Measurements from ENCODE around the gene SLC10A3.
"Not testable (repeated sequence)": the region's sequence is repeated elsewhere in the genome, so short reads cannot be mapped to it uniquely, and the experiment has no call there.

SLC10A3 gene

GRCh38 chrX:154508384-154508745 is 17.9 kb upstream of the SLC10A3 start:
- no peak for DNase-seq (ENCODE audit: low read depth)

DNA sequence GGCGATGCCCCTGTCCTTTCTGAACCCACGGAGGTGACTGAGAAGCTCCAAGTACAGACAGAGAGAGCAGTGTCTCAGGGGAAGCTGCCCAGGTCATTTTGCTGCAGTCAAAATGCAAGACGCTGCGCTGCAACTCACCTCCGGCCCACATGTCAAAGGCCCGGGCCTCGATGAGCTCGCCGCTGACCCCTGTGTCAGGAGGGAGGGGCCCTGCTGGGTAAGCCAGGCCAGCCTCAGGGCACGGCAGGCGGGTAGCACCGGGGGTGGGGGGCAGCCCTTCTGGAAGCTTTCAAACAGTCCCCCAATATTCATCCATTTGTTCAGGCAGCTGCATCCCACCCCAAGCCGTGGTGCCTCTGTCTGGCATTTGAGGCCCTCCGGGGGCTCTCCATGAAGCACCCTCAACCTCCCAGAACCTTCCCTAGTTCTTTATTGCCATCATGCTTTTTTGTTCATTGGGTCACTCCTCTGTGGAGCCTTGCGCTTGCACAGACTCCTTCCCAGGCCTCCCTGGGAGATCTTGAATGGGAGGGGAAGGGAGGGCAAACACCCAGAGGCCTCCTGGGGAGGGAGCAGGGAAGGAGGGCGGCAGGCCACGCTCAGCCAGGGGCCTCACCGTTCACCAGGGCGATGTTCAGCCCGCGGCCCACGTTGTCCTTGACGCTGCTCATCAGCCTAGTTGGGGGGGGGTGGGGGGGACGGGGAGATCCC is 17.4 kb upstream of the SLC10A3 start:
- DNase-seq (ENCODE audit: low read depth): no peak

DNA sequence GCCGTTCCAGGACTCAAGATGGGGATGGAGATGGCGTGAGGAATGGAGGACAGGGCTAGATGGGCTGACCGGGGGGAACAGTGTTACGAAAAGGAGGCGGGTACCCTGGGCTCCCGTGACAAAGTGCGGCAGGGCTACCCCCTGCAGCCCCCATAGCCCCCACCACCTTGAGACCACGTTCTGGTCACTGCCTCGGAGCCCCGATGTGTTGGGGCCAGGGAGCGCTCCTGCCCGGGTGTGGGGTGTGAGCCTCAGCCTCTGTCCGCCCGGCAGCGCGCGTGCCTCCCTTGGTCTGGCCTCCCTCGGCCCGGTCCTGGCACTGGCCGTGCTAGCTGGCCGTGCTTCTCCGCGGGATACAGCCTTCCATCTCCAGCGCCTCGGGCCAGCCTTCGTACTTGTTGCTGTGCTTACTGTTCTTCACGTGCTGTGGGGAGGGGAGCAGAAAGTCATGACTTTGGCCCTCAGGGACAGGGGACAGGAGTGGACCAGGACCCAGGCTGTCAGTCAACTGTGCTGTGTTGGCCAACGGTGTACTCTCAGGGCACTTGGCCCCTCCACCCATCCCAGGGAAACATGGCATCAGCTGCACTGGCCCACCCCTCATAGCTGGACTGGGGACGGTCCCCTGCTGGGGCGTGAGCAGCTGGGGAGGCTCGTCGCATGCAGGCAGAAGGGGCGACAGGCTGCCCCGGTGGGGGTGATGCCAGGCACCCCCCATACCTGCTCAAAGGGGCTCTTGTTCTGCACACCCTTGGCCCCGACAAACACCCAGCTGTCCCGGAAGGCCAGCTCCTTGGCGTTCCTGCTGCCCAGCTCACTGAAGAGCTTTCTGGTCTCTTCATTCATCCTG is 16.3 kb upstream of the SLC10A3 start:
- DNase-seq (ENCODE audit: low read depth): no peak

DNA sequence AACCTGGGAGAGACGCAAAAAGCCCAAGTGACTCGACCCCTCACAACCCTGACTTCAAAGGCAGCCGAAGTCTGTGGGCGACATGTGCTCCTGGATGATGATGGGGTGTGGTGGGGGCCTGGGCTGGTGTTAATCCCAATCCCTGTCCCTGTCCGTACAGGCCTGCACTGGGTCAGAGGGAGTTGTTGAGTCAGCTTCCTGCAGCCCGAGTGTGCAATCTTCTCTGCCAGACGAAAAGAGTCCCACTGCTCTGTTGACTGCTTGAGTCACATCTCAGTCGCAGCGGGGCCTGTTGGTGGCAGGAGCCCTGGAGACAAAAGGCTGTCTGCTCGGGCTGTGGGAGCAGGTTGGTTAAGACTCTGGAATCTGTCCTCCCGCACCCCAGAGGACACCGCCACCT is 15.3 kb upstream of the SLC10A3 start:
- DNase-seq (ENCODE audit: low read depth): no peak

- no peak for DNase-seq (ENCODE audit: low read depth)
These were observed 12.6 kb upstream of the SLC10A3 start for GRCh38 chrX:154502989-154503388.

DNA sequence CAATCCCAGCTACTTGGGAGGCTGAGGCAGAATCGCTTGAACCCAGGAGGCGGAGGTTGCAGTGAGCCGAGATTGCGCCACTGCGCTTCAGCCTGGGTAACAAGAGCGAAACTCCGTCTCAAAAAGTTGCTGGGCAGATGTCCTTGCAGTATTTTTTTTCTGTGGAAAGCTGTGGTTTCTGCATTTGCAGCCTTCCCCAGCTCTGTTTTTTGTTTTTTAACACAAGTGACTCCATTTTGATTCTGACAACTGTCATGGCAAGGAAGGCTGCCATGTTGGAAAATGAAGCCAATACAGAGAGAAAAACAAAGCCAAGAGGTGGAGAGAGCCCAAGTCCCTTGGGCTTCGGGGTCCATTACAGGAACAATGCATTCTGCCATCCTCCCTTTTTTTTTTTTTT is 11.7 kb upstream of the SLC10A3 start:
- no peak for DNase-seq (ENCODE audit: low read depth)

DNA sequence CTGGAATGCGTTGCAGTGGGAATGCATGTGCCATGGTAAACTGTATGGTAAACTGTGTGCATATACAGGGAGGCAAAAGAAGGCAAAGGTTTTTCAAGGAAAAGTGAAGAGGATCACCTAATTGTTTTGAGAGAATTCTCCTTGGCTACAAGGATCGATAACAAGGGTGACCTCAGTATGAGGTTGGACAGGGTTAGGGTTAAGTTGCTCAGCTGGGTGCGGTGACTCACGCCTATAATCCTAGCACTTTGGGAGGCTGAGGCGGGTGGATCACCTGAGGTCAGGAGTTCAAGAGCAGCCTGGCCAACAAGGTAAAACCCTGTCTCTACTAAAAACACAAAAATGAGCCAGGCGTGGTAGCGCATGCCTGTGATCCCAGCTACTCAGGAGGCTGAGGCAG is 11.0 kb upstream of the SLC10A3 start:
- DNase-seq (ENCODE audit: low read depth): not testable (repeated sequence)

DNA sequence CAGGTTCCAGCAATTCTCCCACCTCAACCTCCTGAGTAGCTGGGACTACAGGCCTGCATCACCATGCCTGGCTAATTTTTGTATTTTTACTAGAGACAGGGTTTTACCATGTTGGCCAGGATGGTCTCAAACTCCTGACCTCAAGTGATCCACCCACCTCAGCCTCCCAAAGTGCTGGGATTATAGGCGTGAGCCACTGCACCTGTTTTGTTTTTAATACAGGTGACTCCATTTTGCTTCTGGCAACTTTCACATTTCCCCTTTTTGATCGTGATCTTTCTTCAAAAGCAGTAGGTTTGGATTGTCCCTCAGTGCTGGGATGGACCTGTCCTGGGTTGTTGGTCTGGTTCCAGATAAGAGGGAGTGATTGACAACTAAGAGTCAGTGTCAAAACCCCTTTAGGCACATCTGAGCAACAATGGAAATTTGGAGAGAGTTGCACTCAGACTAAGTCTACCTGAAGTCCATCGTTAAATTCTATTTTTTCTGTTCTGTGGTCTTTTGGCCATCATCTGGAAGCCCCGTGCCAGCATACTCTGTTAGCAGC is 6.2 kb upstream of the SLC10A3 start:
- DNase-seq (ENCODE audit: low read depth): not testable (repeated sequence)

DNA sequence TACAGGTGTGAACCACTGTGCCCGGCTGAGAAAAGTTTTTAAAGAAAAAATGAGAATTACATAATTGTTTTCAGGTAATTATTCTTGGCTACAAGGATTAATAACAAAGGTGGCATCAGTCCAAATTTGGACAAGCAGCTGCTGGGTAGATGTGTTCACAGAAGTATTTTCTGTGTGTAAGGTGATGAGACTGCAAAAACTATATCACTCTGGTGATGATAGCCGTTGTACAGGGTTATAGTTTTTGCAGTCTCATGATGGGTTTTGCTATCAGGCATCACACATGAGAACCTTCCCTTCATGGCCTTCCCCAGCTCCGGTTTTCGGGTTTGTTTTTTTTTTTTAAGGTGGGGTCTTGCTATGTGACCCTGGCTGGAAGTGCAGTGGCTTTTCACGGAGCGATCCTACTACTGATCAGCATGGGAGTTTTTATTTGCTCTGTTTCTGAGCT is 5.1 kb upstream of the SLC10A3 start:
- no peak for DNase-seq (ENCODE audit: low read depth)

DNA sequence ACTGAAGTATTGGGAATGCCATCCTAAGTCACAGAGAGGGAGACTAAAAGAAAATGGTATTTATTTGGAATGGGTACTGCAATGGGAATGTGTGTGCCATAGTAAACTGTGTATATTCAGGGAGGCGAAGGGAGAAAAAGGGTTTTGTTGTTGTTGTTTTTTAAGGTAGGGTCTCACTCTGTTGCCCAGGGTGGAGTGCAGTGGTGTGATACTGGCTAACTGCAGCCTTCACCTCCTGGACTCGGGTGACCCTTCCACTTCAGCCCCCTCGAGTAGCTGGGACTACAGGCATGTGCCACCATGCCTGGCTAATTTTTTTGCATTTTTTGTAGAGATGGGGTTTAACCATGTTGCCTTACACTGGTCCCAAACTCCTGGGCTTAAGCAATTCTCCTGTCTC is 4.3 kb upstream of the SLC10A3 start:
- DNase-seq (ENCODE audit: low read depth): no peak

DNA sequence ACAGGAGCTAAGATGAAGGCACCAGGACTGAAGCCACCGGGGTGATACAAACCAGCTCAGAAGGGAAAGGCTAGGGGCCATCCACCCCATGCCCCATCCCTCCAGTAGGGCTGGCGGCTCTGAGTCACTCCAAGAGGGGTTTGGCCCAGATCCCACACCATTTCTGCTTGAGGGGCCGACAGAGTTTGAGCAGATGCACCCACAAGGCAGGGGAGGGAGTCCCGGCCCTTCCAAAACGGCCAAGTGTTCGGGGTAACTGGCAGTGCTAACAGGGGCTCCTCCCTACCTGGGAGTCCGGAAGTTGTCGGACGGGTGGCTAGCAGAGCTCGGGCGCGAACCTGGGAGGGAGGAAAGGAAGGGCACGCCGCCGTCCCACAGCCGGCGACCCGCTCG is 412 bp downstream of the SLC10A3 start:
- DNase-seq (ENCODE audit: low read depth): peak; percentile 38

- DNase-seq (ENCODE audit: low read depth): no peak
These were observed 1.2 kb downstream of the SLC10A3 start for GRCh38 chrX:154489182-154489581.

DNA sequence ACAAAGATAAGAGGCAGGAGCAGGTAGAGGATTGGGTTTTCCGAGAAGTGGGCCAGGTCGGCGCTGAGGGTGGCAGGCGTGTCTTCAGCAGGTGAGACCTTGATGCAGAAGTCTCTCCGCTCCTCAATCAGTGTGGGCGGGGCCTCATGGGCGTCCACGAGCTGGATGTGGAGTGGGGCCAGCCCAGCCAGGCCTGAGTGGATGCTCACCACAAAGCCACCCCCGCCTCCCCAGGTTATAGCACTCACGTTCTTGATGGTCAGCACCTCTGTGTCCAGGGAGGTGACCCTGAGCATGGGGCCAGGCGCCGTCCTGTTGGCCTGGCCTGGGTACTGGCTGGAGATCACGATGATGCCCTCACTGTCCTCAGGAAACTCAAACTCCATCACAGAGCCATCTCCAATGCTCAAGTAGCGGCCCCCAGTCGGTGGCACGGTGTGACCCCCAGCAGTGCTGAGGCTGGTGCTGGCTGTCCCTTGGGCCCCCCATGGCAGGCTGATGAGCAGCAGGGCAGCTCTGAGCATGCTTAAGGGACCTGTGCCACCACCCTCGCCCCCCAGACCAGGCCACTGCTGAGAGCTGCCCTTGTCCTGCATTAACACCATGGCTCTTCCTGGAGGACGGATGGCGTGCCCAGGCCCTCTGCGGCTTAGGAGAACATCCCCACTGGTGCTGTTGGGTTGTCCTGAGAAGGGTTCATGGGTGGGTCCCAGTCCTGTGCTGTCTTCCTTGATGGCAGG is 1.9 kb downstream of the SLC10A3 start:
- no peak for DNase-seq (ENCODE audit: low read depth)

GRCh38 chrX:154487518-154488290 is 2.7 kb downstream of the SLC10A3 start:
- no peak for DNase-seq (ENCODE audit: low read depth)

GRCh38 chrX:154486396-154487207 is 3.8 kb downstream of the SLC10A3 start, which contains the start of gene UBL4A:
Gene UBL4A (minus strand): TSS chrX:154486615. CDS start chrX:154486584, 31 bp downstream.
- DNase-seq (ENCODE audit: low read depth): no peak

- no peak for DNase-seq (ENCODE audit: low read depth)
These were observed 4.4 kb downstream of the SLC10A3 start for GRCh38 chrX:154486052-154486395.

DNA sequence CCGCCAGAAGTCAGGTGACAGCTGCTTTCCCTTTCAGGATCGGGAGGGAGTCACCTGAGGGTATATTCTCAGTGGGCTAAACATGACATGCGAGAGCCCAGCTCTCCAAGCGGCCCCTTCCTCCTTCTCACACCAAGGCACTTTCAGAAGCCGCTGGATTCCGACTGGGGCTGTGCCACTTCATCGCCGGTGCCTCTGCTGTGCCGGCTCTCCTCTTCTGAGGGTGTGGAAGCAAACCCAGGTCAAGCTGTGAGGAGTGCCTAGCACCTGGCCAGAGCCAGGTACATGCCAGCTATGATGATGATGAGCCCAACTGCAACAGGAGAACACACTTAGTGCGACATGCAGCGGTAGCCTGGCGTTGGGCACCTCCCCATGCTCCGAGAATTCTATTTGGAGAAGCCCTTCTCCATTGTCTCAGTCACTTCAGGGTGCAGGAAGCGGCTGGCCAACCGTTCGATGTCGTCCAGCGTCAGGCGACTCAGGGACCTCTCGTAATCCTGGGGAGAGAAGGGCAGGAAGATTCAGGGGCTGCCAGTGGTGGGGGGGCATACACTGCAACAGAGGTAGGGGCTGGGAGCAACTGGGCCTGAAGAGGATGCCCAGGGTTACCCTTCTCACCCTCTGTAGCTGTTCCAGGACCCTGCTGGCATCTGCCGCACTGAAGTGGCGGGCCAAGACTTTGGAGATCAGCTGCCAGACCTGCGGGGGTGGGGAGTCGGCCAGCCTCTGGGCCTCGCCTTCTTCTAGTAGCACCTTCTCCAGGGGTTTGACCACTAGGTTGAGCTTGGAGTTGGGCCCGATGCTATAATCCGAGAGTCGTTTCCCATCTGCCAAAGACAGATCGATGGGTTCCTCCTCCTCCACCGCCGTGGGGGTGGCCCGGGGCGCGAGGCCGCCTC is 5.0 kb downstream of the SLC10A3 start:
- DNase-seq (ENCODE audit: low read depth): no peak

DNA sequence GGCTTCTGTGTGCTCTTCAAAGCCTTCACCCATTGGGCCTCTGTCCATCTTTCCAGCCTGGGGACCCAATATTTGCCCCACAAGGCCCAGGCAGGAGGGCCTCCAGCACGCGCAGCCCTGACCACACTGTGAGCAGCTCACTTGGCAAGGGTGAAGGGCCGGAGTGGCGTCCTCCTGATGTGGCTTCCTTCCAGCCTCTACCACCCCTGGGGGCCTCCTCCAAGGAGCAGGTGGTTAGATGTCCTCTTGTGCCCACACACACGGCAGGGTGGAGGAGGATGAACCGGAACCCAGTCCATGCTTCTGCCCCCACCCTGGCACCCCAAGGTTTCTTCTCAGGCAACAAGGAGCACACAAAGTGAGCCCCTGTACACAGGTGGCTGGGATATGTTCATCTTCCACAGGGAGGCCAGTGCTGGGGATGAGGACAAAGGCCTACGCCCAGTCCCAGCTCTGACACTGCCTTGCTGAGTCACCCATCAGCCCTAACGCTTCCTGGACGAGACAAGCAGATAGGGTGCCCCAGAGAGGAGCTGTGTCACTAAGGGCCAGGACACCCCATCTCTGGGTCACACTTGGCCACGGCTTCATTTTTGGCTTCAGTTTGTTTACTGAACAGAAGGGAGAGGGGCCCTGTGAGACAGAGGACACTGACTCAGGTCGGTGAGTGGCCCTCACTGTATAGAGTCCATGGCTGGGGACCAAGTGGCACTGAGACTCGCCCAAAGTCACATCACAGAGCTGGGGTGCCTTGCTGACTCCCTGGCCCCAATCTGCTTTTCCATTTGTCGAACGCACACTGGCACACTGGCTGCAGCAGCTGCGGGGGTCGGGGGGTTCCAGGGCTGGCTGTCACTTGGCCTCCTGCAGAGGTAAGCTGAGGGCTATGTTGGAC is 5.9 kb downstream of the SLC10A3 start:
- DNase-seq (ENCODE audit: low read depth): no peak

- no peak for DNase-seq (ENCODE audit: low read depth)
These were observed 7.1 kb downstream of the SLC10A3 start for GRCh38 chrX:154483325-154483724.
